D721Med (cell line): ENCODE data around the gene FAM90A1.
"Not testable (repeated sequence)": the region's sequence is repeated elsewhere in the genome, so short reads cannot be mapped to it uniquely, and the experiment has no call there.

Experiments used
- DNase-seq: peaks from one replicate; pipeline ENCODE4 v3.0.0; 2011; ENCODE audit warnings: low spot score; ENCODE audit not compliant: insufficient read length
- FAIRE-seq: peaks from 2 replicates; lab custom pipeline; 2011; peaks lifted over from hg19 to GRCh38; lab: Jason Lieb, UNC
- TF ChIP-seq, protein P1 (sequence below): IDR thresholded peaks from 2 replicates; pipeline ENCODE4 v1.5.1; 2012; ENCODE audit warnings: mild to moderate bottlenecking, control low read depth; ENCODE audit not compliant: insufficient read depth; ENCODE audit errors: missing control alignments

The FAM90A1 gene

DNA sequence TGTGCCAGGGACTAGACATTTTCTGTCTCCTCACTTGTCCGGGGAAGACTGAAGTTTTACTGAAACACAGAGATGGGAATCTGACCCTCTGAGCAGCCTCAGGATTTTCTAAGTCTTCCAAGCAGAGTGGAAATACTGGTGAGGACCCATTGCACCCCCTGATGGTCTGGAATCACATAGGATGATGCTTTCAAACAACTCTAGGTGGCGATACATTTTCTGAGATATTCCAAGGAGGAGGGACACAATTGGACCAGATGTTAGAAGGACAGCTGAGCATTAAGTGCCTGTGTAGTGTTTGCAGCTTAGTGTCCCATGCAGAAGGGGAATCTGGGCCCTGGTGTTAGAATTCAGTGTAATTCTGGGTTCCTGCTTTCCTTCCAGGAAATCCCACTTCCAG is 39.3 kb downstream of the FAM90A1 start:
- DNase-seq, FAIRE-seq: not testable (repeated sequence)

DNA sequence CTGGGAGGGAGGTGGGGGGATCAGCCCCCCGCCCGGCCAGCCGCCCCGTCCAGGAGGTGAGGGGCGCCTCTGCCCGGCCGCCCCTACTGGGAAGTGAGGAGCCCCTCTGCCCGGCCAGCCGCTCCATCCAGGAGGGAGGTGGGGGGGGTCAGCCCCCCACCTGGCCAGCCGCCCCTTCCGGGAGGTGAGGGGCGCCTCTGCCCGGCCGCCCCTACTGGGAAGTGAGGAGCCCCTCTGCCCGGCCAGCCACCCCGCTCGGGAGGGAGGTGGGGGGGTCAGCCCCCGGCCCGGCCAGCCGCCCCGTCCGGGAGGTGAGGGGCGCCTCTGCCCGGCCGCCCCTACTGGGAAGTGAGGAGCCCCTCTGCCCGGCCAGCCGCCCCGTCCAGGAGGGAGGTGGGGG is 43.2 kb downstream of the FAM90A1 start:
- not testable (repeated sequence) for DNase-seq, FAIRE-seq

DNA sequence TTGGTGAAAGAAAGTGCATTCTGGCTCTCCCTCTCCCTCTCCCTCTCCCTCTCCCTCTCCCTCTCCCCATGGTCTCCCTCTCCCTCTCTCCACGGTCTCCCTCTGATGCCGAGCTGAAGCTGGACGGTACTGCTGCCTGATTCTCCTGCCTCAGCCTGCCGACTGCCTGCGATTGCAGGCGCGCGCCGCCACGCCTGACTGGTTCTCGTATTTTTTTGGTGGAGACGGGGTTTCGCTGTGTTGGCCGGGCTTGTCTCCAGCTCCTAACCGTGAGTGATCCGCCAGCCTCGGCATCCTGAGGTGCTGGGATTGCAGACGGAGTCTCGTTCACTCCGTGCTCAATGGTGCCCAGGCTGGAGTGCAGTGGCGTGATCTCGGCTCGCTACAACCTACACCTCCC is 44.1 kb downstream of the FAM90A1 start:
- not testable (repeated sequence) for FAIRE-seq, DNase-seq

DNA sequence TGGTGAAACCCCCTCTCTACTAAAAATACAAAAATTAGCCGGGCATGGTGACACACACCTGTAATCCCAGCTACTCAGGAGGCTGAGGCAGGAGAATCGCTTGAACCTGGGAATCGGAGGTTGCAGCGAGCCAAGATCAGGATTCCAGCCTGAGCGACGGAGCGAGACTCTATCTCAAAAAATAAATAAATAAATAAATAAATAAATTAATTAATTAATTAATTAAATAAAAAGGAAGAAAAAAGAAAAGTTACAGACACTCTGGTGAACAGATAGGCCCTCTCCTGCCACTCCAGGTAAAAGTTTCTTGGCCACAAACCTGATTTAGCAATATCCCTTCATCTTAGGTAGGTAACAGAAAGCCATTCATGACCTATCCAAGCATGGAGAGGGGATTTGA is 44.5 kb downstream of the FAM90A1 start:
- not testable (repeated sequence) for DNase-seq, FAIRE-seq

DNA sequence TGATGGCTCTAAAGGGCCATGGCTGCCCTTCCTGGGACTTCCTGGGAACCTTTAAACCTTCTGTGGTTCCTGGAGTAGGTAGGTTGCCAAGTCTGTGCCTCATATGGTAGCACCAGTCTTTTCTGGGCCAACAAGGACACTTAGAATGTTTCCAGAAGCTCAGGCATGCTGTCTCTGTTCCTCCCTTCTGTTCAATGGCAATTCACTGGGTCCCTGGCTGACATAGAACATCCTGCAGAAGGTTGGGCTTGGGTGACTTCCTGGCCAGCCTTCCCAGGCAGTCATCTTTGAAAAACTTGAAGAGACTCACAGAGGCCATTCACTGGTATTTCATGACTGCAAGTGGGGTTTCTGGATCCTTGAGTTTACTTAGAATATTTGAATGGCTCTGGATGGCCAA is 46.1 kb downstream of the FAM90A1 start:
- not testable (repeated sequence) for DNase-seq, FAIRE-seq

DNA sequence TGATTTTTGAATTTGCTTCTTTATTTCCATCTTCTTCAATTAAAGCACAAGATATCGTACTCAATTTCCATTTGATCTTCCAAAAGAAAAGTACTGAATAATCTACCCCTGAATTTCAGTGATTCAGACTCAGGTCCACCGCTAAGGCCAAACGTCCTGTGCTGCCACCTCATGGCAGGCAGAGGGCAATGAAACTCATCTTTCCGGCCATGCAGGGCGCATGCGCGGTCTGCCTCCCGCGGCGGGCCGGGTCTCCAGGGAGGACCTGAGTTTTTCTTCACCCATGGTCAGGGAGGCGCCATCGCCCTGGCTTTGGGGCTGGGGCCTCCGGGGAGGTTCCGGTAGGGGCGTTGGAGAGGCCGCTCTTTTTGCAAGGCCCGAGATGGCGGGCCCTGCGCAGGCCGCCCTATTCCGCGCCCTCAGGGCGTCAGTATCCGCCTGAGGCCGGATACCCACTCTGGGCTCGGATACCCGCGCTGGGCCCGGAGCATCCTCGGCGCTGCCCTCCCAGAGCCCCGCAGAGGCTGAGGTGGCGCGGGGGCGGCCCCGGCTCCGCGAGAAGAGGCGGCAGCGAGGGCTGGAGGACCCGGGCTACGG is 47.3 kb downstream of the FAM90A1 start:
- DNase-seq, FAIRE-seq: not testable (repeated sequence)
- TF ChIP-seq, protein P1, sequence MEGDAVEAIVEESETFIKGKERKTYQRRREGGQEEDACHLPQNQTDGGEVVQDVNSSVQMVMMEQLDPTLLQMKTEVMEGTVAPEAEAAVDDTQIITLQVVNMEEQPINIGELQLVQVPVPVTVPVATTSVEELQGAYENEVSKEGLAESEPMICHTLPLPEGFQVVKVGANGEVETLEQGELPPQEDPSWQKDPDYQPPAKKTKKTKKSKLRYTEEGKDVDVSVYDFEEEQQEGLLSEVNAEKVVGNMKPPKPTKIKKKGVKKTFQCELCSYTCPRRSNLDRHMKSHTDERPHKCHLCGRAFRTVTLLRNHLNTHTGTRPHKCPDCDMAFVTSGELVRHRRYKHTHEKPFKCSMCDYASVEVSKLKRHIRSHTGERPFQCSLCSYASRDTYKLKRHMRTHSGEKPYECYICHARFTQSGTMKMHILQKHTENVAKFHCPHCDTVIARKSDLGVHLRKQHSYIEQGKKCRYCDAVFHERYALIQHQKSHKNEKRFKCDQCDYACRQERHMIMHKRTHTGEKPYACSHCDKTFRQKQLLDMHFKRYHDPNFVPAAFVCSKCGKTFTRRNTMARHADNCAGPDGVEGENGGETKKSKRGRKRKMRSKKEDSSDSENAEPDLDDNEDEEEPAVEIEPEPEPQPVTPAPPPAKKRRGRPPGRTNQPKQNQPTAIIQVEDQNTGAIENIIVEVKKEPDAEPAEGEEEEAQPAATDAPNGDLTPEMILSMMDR: peak; percentile 51

DNA sequence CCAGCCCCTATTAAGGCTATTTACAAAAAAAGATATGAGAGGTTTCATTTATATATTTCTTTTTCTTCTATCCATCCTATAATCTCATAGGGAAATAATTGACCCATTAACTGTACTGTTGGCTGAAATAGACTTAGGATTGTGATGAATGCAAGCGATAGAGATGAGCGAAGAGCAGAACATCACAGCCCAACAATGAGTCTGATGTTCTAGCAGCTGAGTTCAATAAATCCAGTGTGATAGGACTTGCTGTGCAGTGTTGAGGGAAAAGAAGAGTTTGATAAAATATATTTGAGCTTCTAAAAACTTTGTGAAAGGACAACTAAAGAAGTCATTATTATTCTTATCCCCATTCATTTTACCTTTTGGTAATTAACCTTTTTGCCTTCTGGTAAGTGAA is 54.5 kb downstream of the FAM90A1 start:
- not testable (repeated sequence) for FAIRE-seq, DNase-seq
